GM18909 (cell line): ENCODE results near the gene TSPAN5.
"Not testable (repeated sequence)": the region's sequence is repeated elsewhere in the genome, so short reads cannot be mapped to it uniquely, and the experiment has no call there.

Source experiments
- ATAC-seq: cut with Tn5 transposase; IDR thresholded peaks from one replicate; pipeline ENCODE4 v1.9.1; 2021; ENCODE audit warnings: mild to moderate bottlenecking; ENCODE audit not compliant: unreplicated experiment, poor library complexity

The TSPAN5 gene

GRCh38 chr4:98479590-98479989, 178.8 kb downstream of the TSPAN5 start:
- not testable (repeated sequence) for ATAC-seq

GRCh38 chr4:98476891-98477290, 181.5 kb downstream of the TSPAN5 start:
- ATAC-seq: no peak

GRCh38 chr4:98474408-98474844, 184.0 kb downstream of the TSPAN5 start:
- ATAC-seq: no peak

GRCh38 chr4:98473046-98473445, 185.4 kb downstream of the TSPAN5 start:
- ATAC-seq: no peak

- ATAC-seq: no peak
Observed at GRCh38 chr4:98470831-98471230, 187.6 kb downstream of the TSPAN5 start.

GRCh38 chr4:98470366-98470765, 188.0 kb downstream of the TSPAN5 start:
- ATAC-seq: no peak

- no peak for ATAC-seq
Observed at GRCh38 chr4:98469771-98470170, 188.6 kb downstream of the TSPAN5 start.

- no peak for ATAC-seq
Observed at GRCh38 chr4:98468709-98469108, 189.7 kb downstream of the TSPAN5 start.

GRCh38 chr4:98467627-98468072, 190.8 kb downstream of the TSPAN5 start:
- ATAC-seq: peak; percentile 97

GRCh38 chr4:98466868-98467599, 191.4 kb downstream of the TSPAN5 start:
- ATAC-seq: peak; percentile 6

- ATAC-seq: no peak
Observed at GRCh38 chr4:98462487-98462886, 195.9 kb downstream of the TSPAN5 start.

GRCh38 chr4:98461121-98461865, 197.1 kb downstream of the TSPAN5 start:
- ATAC-seq: not testable (repeated sequence)

- not testable (repeated sequence) for ATAC-seq
Observed at GRCh38 chr4:98457422-98457821, 201.0 kb downstream of the TSPAN5 start.

- no peak for ATAC-seq
Observed at GRCh38 chr4:98452091-98452490, 206.3 kb downstream of the TSPAN5 start.

- peak; percentile 57 for ATAC-seq
Observed at GRCh38 chr4:98448908-98449307, 209.5 kb downstream of the TSPAN5 start.

- ATAC-seq: no peak
Observed at GRCh38 chr4:98447648-98448047, 210.8 kb downstream of the TSPAN5 start.

GRCh38 chr4:98446499-98447375, 211.7 kb downstream of the TSPAN5 start:
- ATAC-seq: peak; percentile 80

- ATAC-seq: no peak
Observed at GRCh38 chr4:98444371-98444770, 214.0 kb downstream of the TSPAN5 start.

- no peak for ATAC-seq
Observed at GRCh38 chr4:98434816-98435215, 223.6 kb downstream of the TSPAN5 start.

- no peak for ATAC-seq
Observed at GRCh38 chr4:98433691-98434090, 224.7 kb downstream of the TSPAN5 start.
